ENCODE measurements around the gene RGS7. TPM values are rescaled to one million over a fixed set of nuclear protein-coding genes. Genes with fewer than 3 reads are reported as not detected.
A peak's percentile ranks its signal among the peaks of the same experiment; 100 is the strongest.

The RGS7 gene
- polyA plus RNA-seq, 1 donor from 2014 or later, result 24.2 TPM

- peak overlapping the region; percentile 14 for H3K4me2 ChIP-seq (ENCODE audit: low read length)
- H3K9me2 ChIP-seq (ENCODE audit: insufficient read depth, low read length), result no peaks in the 10 kb centered on the region
- H3K27ac ChIP-seq (ENCODE audit: low read length), result peak overlapping the region; percentile 81
- H3K9me3 ChIP-seq (ENCODE audit: low read length), result no peaks in the 10 kb centered on the region
- H3K4me3 ChIP-seq (ENCODE audit: low read length), result no peak overlapping the region
- no peak overlapping the region for H3K9ac ChIP-seq (ENCODE audit: low read length)
- no peaks in the 10 kb centered on the region for H4K20me1 ChIP-seq (ENCODE audit: insufficient read depth)
- peak; percentile 55 for TF ChIP-seq POLR2AphosphoS5 (IDR thresholded peaks at IDR 0.05)
- TF ChIP-seq RAD21 (conservative IDR thresholded peaks at IDR 0.05), result no peak
- peak; percentile 51 for TF ChIP-seq REST (IDR thresholded peaks at IDR 0.05; ENCODE audit: borderline replicate concordance)
- peak; percentile 89 for TF ChIP-seq EP300 (conservative IDR thresholded peaks at IDR 0.05; ENCODE audit: poor library complexity, severe bottlenecking)
- TF ChIP-seq TAF1 (IDR thresholded peaks at IDR 0.05; ENCODE audit: low read depth), result no peak
- TF ChIP-seq CTCF (IDR thresholded peaks at IDR 0.05; ENCODE audit: poor library complexity, severe bottlenecking), result no peak
- H2AFZ ChIP-seq (ENCODE audit: low read depth, low read length), result no peak overlapping the region
- H3K79me2 ChIP-seq (replicated peaks; ENCODE audit: insufficient read depth, low read length), result no peaks in the 10 kb centered on the region
- no peaks in the 10 kb centered on the region for H3F3A ChIP-seq (ENCODE audit: insufficient read depth, low read length, poor library complexity, severe bottlenecking)
- no peaks in the 10 kb centered on the region for H3K27me3 ChIP-seq (ENCODE audit: insufficient read depth, low read depth, low read length)
- no peaks in the 10 kb centered on the region for H3K36me3 ChIP-seq (ENCODE audit: insufficient read depth, low read length)
Measured at GRCh38 chr1:240860023-240860422, 497.0 kb downstream of the RGS7 start.

- Histone ChIP-seq H3K9ac (ENCODE audit: low read length) (no peak overlapping the region), H3K9me3 (ENCODE audit: low read length) (no peaks in the 10 kb centered on the region), H4K20me1 (ENCODE audit: insufficient read depth) (no peaks in the 10 kb centered on the region), H2AFZ (ENCODE audit: low read depth, low read length) (no peak overlapping the region), H3F3A (ENCODE audit: insufficient read depth, low read length, poor library complexity, severe bottlenecking) (no peaks in the 10 kb centered on the region), H3K9me2 (ENCODE audit: insufficient read depth, low read length) (no peaks in the 10 kb centered on the region), H3K27me3 (ENCODE audit: insufficient read depth, low read depth, low read length) (no peaks in the 10 kb centered on the region), H3K36me3 (ENCODE audit: insufficient read depth, low read length) (no peaks in the 10 kb centered on the region), H3K27ac (ENCODE audit: low read length) (no peak overlapping the region), H3K4me2 (ENCODE audit: low read length) (no peak overlapping the region), H3K4me3 (ENCODE audit: low read length) (no peak overlapping the region), H3K79me2 (replicated peaks; ENCODE audit: insufficient read depth, low read length) (no peaks in the 10 kb centered on the region)
- no peak for TF ChIP-seq REST (IDR thresholded peaks at IDR 0.05; ENCODE audit: borderline replicate concordance)
- TF ChIP-seq POLR2AphosphoS5 (IDR thresholded peaks at IDR 0.05), result no peak
- no peak for TF ChIP-seq MXI1 (conservative IDR thresholded peaks at IDR 0.05; ENCODE audit: poor library complexity, severe bottlenecking)
- TF ChIP-seq EZH2 (IDR thresholded peaks at IDR 0.05; ENCODE audit: borderline replicate concordance, insufficient read depth, low read length, poor library complexity, severe bottlenecking), result no peak
- TF ChIP-seq CTCF (IDR thresholded peaks at IDR 0.05; ENCODE audit: poor library complexity, severe bottlenecking), result no peak
- TF ChIP-seq SMC3 (conservative IDR thresholded peaks at IDR 0.05; ENCODE audit: poor library complexity), result no peak
- no peak for TF ChIP-seq TAF1 (IDR thresholded peaks at IDR 0.05; ENCODE audit: low read depth)
- no peak for TF ChIP-seq EP300 (conservative IDR thresholded peaks at IDR 0.05; ENCODE audit: poor library complexity, severe bottlenecking)
- TF ChIP-seq RAD21 (conservative IDR thresholded peaks at IDR 0.05), result no peak
Measured at GRCh38 chr1:240854367-240854766, 502.6 kb downstream of the RGS7 start.
